ENCODE data around the gene CWC15.
"Not testable (repeated sequence)": the region's sequence is repeated elsewhere in the genome, so short reads cannot be mapped to it uniquely, and the experiment has no call there.

The CWC15 gene

DNA sequence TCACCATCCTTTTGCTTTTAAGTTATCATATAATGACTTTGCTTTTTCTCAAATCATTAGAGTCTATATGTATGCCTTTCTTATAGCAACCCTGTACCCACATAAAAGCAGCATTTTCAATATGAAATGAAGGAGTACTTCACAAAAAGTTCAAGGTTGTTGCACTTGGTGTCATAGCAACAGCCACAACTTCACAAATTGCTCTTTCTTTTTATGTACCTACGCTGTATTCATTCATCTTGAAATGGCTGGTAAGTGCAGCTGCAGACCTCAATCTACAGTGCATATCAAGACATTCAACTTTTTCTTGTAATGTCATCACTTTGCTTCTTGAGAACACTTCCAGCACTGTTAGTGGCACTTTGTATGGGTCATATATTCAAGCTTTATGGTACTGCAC lies 18.6 kb downstream of the CWC15 start:
- no peak for DNase-seq (ENCODE audit: low spot score)

GRCh38 chr11:94948070-94948617 lies 25.2 kb downstream of the CWC15 start:
- DNase-seq (ENCODE audit: low spot score): no peak

- no peak for DNase-seq (ENCODE audit: low spot score)
These were observed 26.5 kb downstream of the CWC15 start for GRCh38 chr11:94946812-94947211.

DNA sequence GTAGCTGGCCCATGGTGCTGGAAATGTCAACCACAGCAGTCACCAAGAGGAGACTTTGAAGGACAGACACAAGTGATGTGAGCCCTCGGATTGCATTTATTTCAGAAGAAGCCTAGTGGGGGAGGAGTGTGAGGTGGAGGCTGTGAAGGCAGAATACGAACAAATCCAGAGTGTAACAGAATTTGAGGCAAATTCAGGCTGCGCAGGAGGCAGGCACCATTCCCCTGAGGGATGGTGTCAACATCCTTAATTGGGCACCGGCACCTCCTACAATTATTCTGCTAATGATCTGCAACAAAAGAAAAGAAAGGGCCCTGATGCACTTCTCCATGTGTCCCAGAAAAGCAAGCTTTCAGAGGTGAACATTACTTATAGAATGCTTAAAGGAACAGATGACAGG lies 32.2 kb downstream of the CWC15 start:
- DNase-seq (ENCODE audit: low spot score): no peak

DNA sequence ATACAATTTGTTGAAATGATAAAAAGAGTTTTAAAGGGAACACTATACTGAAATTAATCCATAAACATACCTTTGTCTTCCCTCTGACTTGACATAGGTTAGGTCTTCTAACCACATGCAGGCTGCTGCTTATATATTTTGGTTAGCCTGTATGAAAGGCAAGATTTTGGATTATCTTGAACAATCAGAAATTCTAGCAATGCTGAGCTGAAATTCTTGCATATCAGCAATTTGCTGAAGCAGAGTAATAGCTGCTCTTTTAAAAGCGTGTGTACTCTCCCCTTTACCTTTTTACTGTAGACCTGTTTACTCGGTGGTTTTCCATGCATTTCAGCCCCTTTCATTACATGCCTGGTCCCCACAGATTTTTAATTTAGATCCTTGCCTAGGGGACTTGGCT lies 34.0 kb downstream of the CWC15 start:
- DNase-seq (ENCODE audit: low spot score): no peak

- DNase-seq (ENCODE audit: low spot score): no peak
These were observed 35.0 kb downstream of the CWC15 start for GRCh38 chr11:94938095-94939055.

GRCh38 chr11:94934846-94935245 lies 38.5 kb downstream of the CWC15 start:
- DNase-seq (ENCODE audit: low spot score): no peak

DNA sequence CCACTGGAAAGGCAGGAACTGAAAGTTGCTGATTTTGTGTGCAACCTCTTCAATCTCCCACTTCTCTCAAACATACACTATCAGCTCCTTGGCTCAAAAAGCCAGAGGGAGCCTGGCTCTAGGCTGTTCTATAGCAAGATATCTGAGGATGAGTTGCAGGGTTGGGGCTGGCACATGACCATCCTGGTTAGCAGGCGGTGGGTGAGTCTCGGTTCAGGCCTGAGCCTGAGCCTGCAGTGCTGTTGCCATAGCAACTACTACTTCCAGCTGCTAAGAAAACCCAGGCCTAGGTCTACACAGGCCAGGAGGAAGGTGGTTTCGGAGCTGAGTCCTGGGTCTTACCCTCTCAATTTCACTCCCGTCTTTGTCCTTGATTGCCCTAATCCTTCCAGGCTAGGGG lies 39.0 kb downstream of the CWC15 start:
- no peak for DNase-seq (ENCODE audit: low spot score)

- no peak for DNase-seq (ENCODE audit: low spot score)
These were observed 39.9 kb downstream of the CWC15 start for GRCh38 chr11:94933223-94934130.

DNA sequence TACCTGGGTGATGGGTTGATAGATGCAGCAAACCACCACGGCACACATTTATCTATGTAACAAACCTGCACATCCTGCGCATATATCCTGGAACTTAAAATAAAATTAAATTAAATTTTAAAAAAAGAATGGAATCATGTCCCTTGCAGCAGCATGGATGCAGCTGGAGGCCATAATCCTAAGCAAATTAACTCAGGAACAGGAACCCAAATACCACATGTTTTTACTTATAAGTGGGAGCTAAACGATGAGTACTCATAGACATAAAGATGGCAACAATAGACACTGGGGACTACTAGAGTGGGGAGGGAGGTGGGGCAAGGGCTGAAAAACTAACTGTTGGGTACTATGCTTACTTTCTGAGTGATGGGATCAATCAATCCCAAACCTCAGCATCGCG lies 40.9 kb downstream of the CWC15 start:
- no peak for DNase-seq (ENCODE audit: low spot score)

DNA sequence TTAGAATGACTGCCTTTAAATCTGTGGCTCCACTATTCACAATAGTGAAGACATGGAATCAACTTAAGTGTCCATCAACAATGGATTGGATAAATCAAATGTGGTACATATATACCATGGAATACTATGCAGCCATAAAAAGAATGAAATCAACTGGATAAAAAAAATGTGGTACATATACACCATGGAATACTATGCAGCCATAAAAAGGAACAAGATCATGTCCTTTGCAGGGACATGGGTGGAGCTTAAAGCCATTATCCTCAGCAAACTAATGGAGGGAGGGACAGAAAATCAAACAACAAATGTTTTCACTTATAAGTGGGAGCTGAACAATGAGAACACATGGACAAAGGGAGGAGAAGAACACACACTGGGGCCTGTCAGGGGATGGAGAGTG lies 41.3 kb downstream of the CWC15 start:
- not testable (repeated sequence) for DNase-seq (ENCODE audit: low spot score)

DNA sequence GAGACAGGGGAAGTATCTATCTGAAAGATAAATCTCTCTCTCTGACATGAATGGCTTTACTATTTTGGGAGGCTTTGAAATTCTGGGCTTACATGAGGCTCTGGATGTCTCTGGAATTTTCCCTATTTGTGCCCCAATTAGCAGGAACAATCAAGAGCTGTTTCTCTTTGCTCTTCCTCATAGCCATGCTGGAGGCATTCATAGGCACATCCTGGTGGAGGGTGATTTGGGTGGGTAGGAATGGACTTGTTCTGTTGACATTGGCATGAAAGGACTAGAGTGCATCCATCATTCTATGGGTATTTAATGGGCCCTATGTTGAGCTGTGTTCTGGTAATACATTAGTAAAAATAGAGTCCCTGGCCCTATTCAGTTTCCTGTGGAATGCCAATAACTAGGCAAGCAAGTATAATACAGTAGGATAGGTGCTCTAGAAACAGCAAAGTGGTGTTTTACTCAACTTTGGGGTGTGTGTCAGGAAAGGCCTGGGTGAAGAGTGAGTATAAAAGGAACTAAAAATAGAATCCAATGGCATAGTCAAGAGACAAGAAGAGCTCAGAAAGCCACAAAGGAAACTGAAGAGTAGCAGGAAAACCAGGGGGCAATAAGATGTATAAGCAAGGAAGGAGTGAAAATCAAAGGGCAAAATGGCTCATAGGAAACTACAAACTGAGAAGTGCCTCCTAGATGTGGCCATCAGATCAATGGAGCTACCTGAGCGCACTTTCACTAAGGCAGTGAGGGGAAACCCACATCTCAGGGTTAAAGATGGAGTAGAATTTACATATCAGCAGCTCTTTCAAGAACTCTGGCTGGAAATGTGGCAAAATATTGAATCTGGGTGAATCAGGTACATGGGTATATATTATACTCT lies 45.0 kb downstream of the CWC15 start:
- DNase-seq (ENCODE audit: low spot score): no peak

GRCh38 chr11:94926698-94927237 lies 46.6 kb downstream of the CWC15 start:
- DNase-seq (ENCODE audit: low spot score): no peak

GRCh38 chr11:94926271-94926625 lies 47.1 kb downstream of the CWC15 start:
- no peak for DNase-seq (ENCODE audit: low spot score)

- no peak for DNase-seq (ENCODE audit: low spot score)
These were observed 47.7 kb downstream of the CWC15 start for GRCh38 chr11:94925422-94926270.

DNA sequence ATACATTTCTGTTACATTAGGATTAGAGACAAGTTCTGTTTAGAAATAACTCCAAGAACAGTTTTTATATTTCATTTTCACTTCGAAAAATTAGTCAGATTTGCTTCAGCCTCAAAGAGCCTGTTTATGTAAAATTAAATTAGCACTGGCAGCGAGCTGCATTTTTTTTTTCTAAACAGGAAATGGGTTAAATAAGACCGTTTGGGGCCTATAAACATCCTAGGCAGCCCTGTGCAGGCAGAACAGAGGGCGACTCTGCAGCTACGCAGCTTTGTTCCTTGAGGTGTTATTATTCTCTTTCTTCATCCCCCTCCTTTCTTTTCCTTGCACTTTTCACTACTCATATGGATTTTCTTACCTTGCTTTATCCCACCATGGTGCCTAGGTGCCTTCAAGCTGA lies 48.7 kb downstream of the CWC15 start:
- DNase-seq (ENCODE audit: low spot score): no peak

DNA sequence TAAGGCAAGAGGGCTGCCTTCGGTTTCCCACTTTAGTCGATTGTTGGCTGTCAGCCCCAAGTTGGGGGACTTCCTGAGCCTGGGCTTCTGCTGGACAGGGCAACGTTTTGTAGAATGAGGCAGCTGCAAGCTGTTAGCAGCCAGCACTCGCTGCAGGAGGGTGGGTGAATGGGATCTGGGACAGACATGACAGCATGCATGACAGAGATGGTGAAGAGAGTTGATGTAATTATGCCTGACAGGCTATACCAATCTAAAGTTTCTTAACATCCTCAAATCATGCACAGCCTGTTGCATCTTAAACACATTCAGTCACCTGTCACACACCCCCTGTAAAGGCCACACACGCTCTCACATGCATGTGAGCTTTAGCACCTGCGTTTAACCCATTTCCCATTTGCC lies 49.2 kb downstream of the CWC15 start:
- no peak for DNase-seq (ENCODE audit: low spot score)

DNA sequence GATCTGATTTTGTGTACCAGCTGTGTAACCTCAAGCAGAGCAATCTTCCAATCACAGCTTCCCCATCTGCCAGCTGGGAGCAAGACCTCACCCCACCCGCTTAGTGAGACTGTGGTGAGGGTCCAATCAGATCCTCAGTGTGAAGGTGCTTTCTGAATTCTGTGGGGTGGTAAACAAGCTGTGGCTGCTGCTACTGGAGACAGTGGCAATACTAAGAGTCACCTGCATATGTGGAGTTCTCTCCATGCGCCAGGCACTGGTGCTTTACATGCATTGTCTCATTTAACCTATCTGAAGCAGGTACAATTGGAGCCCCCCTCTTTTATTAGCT lies 50.4 kb downstream of the CWC15 start:
- no peak for DNase-seq (ENCODE audit: low spot score)

- DNase-seq (ENCODE audit: low spot score): no peak
These were observed 50.9 kb downstream of the CWC15 start for GRCh38 chr11:94922321-94923003.

- no peak for DNase-seq (ENCODE audit: low spot score)
These were observed 53.0 kb downstream of the CWC15 start for GRCh38 chr11:94920311-94920710.

Data from hematopoietic multipotent progenitor cell treated with erythropoietin and hydrocortisone succinate and interleukin-3 and kit ligand, for 15 days (in vitro differentiated cells).